GM18507 (cell line): ENCODE measurements around the gene ZNF836.

Experiments used
- DNase-seq: peaks from one replicate; pipeline ENCODE4 v3.0.0; 2011; ENCODE audit warnings: low read depth; ENCODE audit not compliant: insufficient read length; ENCODE audit errors: extremely low spot score
- FAIRE-seq: peaks from 2 replicates; lab custom pipeline; 2011; peaks lifted over from hg19 to GRCh38; lab: Jason Lieb, UNC

Gene ZNF836

DNA sequence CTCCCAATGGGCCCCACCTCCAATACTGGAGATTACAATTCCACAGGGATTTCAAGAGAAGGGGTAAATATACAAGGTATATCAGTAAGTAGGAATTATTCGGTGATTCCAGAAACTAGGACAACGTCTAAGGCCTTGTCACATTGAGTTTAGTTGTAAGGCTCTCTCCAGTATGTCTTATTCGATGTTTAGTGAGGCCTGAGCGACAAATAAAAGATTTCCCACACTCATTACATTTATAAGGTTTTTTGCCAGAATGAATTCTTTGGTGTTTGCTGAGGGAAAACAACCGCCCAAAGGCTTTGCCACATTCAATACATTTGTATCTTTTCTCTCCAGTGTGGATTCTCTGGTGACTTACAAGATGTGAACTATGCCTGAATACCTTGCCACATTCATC, 56.7 kb downstream of the ZNF836 start:
- FAIRE-seq, result no peak

DNA sequence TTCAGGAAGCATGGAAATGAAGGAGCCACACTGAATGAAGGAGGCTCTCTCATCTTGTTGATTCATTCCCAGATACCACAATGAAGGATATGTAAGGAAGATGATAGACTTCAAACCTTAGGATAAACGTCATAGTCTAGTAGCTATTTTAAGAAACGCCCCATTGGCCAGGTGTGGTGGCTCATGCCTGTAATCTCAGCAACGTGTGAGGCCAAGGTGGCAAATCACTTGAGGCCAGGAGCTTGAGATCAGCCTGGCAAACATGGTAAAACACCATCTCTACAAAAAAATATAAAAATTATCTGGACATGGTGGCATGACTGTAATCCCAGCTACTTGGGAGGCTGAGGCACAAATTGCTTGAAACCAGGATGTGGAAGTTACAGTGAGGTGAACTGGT, 58.8 kb downstream of the ZNF836 start:
- no peak for FAIRE-seq
- DNase-seq, result no peak

More for the DNA sequence above, 56.7 kb downstream of the ZNF836 start:
- DNase-seq, result no peak

DNA sequence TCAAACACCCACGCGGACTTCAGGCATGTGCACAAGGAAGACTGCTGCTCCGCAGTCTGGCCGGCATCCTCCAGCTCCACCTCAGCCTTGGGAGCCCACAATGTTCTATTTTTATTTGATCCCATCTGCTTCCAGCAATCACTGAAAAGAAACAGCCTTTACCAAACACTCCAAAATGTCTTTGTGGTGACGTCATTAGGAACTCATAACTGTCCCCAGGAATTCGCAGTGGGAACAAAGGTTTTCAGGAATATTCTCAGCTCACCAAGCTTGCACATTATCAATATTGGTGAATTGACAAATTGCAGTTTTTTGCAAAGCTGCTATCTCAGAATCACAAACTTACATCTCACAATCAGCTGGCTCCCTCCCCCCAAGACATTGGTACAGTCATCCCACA, 60.6 kb downstream of the ZNF836 start:
- DNase-seq (no peak), FAIRE-seq (no peak)
